AG04450 (cell line): ENCODE data around the gene NKAIN2. TPM values are rescaled to one million over a fixed set of nuclear protein-coding genes. Genes with fewer than 3 reads are reported as not detected.

Source experiments
- CTCF ChIA-PET: fragments of 300-600, 350-600 bp; formaldehyde crosslinking; extraction: SDS; loops from one replicate; lab custom pipeline; 2022; ENCODE audit warnings: antibody characterized with exemption, inconsistent platforms; lab: Charles Lee
- POLR2A ChIA-PET: fragments of 350-600 bp; formaldehyde crosslinking; extraction: SDS; loops from one replicate; lab custom pipeline; 2021; ENCODE audit warnings: antibody characterized with exemption, inconsistent platforms; lab: Yijun Ruan, JAX
- DNase-seq: peaks from one replicate; pipeline ENCODE4 v3.0.0-alpha.2; 2011; ENCODE audit warnings: low read depth, low spot score
- H3K27ac ChIP-seq: one replicate; pipeline ENCODE4 v1.5.1; 2012; ENCODE audit warnings: low read depth, low read length, control low read depth
- H3K27me3 ChIP-seq: one replicate; pipeline ENCODE4 v1.6.0; 2012; ENCODE audit warnings: low read length; ENCODE audit not compliant: control insufficient read depth, insufficient read depth
- H3K4me3 ChIP-seq: 2 replicates; pipeline ENCODE4 v1.5.1; 2011; ENCODE audit warnings: mild to moderate bottlenecking, low read depth, low read length, control low read depth
- H3K9me3 ChIP-seq: 2 replicates; pipeline ENCODE4 v1.5.1; 2012; ENCODE audit warnings: low read length; ENCODE audit not compliant: control insufficient read depth, insufficient read depth
- polyA plus RNA-seq: library from polyadenylated mRNA; depleted of rRNA; stranded (reverse); fragments of >200 nt; gene quantifications from 2 replicates; pipeline ENCODE4 v1.2.3, GENCODE V29; 2011
- TF ChIP-seq, protein P1 (sequence below): IDR thresholded peaks from 2 replicates; pipeline ENCODE4 v1.5.1; 2011; ENCODE audit warnings: low read depth, low read length, control low read depth, inconsistent platforms

NKAIN2 gene
- polyA plus RNA-seq, 1 experiment: not detected

GRCh38 chr6:124055395-124055794 is 251.7 kb downstream of the NKAIN2 start:
- H3K27ac ChIP-seq: no peak overlapping the region
- no peaks in the 10 kb centered on the region for H3K27me3 ChIP-seq
- H3K9me3 ChIP-seq: no peaks in the 10 kb centered on the region
- no peak for DNase-seq
- CTCF ChIA-PET: interaction anchor here (0.6 kb wide), 1 partner anchor 252 kb away, joined by 3 read pairs; no protein-coding TSS in a partner anchor
- POLR2A ChIA-PET: no interaction called here
- H3K4me3 ChIP-seq: no peak overlapping the region
- TF ChIP-seq, protein P1, sequence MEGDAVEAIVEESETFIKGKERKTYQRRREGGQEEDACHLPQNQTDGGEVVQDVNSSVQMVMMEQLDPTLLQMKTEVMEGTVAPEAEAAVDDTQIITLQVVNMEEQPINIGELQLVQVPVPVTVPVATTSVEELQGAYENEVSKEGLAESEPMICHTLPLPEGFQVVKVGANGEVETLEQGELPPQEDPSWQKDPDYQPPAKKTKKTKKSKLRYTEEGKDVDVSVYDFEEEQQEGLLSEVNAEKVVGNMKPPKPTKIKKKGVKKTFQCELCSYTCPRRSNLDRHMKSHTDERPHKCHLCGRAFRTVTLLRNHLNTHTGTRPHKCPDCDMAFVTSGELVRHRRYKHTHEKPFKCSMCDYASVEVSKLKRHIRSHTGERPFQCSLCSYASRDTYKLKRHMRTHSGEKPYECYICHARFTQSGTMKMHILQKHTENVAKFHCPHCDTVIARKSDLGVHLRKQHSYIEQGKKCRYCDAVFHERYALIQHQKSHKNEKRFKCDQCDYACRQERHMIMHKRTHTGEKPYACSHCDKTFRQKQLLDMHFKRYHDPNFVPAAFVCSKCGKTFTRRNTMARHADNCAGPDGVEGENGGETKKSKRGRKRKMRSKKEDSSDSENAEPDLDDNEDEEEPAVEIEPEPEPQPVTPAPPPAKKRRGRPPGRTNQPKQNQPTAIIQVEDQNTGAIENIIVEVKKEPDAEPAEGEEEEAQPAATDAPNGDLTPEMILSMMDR: no peak

- POLR2A ChIA-PET: no interaction called here
- TF ChIP-seq, protein P1: no peak
- Histone ChIP-seq H3K4me3 (no peak overlapping the region), H3K27me3 (no peaks in the 10 kb centered on the region), H3K9me3 (no peaks in the 10 kb centered on the region), H3K27ac (no peak overlapping the region)
- DNase-seq: no peak
- CTCF ChIA-PET: interaction anchor here (0.6 kb wide), 1 partner anchor 253 kb away, joined by 3 read pairs; no protein-coding TSS in a partner anchor
These were observed 252.3 kb downstream of the NKAIN2 start for GRCh38 chr6:124055963-124056362.

- CTCF ChIA-PET: no interaction called here
- no peak overlapping the region for H3K4me3 ChIP-seq
- POLR2A ChIA-PET: no interaction called here
- H3K9me3 ChIP-seq: no peaks in the 10 kb centered on the region
- H3K27me3 ChIP-seq: no peaks in the 10 kb centered on the region
- no peak overlapping the region for H3K27ac ChIP-seq
- DNase-seq: no peak
- TF ChIP-seq, protein P1: no peak
These were observed 253.0 kb downstream of the NKAIN2 start for GRCh38 chr6:124056407-124057334.

DNA sequence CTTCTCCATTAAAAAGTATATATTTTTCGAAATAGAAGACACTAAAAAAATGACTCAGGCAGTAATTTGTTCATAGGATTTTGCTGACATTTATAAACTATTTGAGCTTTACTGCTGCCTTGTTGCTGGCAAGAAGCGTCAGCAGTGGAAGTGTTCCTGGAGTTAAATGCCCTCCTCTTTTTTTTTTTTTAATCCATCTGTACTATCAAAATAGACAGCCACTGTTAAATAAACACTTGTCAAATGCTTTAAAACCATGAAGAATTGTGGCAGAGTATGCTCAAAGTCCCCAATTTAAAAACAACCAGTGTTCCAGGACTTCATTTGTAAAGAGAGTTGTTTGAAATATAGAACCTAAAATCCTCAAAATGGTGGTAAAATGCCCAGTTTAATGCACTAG is 253.8 kb downstream of the NKAIN2 start:
- TF ChIP-seq, protein P1: no peak
- H3K27me3 ChIP-seq: no peaks in the 10 kb centered on the region
- ChIA-PET POLR2A (no interaction called here), CTCF (no interaction called here)
- H3K27ac ChIP-seq: no peak overlapping the region
- no peaks in the 10 kb centered on the region for H3K9me3 ChIP-seq
- no peak overlapping the region for H3K4me3 ChIP-seq
- no peak for DNase-seq
